Measurements from ENCODE around the gene ADGRG3.

- TF ChIP-seq, protein P1, sequence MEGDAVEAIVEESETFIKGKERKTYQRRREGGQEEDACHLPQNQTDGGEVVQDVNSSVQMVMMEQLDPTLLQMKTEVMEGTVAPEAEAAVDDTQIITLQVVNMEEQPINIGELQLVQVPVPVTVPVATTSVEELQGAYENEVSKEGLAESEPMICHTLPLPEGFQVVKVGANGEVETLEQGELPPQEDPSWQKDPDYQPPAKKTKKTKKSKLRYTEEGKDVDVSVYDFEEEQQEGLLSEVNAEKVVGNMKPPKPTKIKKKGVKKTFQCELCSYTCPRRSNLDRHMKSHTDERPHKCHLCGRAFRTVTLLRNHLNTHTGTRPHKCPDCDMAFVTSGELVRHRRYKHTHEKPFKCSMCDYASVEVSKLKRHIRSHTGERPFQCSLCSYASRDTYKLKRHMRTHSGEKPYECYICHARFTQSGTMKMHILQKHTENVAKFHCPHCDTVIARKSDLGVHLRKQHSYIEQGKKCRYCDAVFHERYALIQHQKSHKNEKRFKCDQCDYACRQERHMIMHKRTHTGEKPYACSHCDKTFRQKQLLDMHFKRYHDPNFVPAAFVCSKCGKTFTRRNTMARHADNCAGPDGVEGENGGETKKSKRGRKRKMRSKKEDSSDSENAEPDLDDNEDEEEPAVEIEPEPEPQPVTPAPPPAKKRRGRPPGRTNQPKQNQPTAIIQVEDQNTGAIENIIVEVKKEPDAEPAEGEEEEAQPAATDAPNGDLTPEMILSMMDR (IDR thresholded peaks at IDR 0.05 in 4 of 5, conservative IDR thresholded peaks at IDR 0.05 in 1 of 5) = no peak
- no peak for TF ChIP-seq POLR2A (IDR thresholded peaks at IDR 0.05)
Measured at GRCh38 chr16:57666353-57667047, 1.6 kb upstream of the ADGRG3 start.

Measured in gastrocnemius medialis (tissue), 4 donors.